GM20000 (cell line): ENCODE results near the gene ARRDC5.
A peak's percentile ranks its signal among the peaks of the same experiment; 100 is the strongest.

Experiments used
- DNase-seq: peaks from one replicate; pipeline ENCODE4 v3.0.0; 2012; ENCODE audit warnings: low spot score
- TF ChIP-seq, protein P1 (sequence below): IDR thresholded peaks from 2 replicates; pipeline ENCODE4 v1.5.1; 2012; ENCODE audit warnings: mild to moderate bottlenecking, control low read depth; ENCODE audit errors: extremely low read depth, missing control alignments

The ARRDC5 gene

DNA sequence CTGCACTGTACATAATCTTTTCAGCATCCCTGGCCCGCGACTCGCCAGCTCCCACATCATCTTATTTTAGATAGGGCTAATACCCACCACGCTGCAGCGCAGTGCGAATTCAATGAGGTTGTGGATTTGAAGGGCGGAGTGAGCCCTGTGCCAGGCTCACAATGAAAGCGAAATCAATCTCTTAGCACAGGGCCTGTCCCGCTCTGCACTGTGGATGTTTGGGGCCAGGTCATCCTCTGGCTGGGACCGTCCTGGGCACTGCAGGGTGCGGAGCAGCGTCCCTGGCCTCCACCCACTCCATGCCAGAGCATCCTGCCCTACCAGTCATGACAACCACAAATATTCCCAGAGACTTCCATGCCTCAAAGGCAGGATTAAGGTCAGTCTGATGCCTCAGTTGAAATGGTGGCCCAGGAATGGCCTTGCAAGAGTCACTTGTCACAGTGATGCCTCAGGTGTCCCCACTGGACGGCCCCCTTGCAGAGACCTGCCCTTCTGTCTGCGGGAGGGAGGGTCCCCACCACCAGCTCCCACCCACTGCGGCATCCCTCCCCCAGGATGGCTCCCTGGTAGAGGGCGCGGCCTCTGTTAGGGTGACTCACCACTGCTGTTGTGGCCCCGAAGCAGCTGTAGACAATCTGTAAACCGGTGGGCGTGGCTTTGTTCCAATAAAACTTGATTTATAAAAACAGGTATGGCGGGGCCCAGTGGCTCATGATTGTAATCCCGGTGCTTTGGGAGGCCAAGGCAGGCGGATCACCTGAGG lies 12.2 kb upstream of the ARRDC5 start:
- DNase-seq: peak; percentile 59
- TF ChIP-seq, protein P1, sequence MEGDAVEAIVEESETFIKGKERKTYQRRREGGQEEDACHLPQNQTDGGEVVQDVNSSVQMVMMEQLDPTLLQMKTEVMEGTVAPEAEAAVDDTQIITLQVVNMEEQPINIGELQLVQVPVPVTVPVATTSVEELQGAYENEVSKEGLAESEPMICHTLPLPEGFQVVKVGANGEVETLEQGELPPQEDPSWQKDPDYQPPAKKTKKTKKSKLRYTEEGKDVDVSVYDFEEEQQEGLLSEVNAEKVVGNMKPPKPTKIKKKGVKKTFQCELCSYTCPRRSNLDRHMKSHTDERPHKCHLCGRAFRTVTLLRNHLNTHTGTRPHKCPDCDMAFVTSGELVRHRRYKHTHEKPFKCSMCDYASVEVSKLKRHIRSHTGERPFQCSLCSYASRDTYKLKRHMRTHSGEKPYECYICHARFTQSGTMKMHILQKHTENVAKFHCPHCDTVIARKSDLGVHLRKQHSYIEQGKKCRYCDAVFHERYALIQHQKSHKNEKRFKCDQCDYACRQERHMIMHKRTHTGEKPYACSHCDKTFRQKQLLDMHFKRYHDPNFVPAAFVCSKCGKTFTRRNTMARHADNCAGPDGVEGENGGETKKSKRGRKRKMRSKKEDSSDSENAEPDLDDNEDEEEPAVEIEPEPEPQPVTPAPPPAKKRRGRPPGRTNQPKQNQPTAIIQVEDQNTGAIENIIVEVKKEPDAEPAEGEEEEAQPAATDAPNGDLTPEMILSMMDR: no peak

DNA sequence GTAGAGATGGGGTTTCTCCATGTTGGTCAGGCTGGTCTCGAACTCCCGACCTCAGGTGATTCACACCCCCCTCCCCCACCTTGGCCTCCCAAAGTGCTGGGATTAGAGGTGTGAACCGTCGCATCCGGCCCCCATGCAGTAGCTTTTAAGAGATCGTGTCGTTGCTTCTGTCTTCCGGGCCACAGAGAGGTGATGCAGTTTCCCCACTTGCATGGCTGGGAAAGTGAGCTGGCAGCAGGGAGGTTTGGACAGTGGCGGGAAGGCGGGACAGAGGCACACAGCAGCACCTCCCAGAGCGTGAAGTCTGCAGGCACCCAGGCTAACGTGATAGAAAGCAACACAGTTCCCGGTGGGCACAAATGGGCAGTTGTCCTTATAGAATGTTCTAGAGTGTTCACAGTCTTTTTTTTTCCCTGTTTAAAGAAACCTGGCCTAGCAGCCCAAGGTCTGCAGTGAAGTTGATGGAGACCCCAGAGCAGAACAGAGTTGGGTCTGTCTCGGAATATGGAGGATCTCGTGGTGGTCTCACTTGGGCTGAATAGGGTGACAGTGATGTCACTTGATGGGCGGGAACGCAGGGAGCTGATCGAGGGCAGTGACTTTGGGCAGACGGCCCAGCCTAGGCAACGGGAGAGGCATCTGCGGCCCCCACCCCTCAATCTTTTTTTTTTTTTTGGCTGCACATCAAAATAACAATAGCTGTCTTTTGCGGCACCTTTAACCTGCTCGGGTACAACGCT lies 11.5 kb upstream of the ARRDC5 start:
- TF ChIP-seq, protein P1: no peak
- DNase-seq: no peak

DNA sequence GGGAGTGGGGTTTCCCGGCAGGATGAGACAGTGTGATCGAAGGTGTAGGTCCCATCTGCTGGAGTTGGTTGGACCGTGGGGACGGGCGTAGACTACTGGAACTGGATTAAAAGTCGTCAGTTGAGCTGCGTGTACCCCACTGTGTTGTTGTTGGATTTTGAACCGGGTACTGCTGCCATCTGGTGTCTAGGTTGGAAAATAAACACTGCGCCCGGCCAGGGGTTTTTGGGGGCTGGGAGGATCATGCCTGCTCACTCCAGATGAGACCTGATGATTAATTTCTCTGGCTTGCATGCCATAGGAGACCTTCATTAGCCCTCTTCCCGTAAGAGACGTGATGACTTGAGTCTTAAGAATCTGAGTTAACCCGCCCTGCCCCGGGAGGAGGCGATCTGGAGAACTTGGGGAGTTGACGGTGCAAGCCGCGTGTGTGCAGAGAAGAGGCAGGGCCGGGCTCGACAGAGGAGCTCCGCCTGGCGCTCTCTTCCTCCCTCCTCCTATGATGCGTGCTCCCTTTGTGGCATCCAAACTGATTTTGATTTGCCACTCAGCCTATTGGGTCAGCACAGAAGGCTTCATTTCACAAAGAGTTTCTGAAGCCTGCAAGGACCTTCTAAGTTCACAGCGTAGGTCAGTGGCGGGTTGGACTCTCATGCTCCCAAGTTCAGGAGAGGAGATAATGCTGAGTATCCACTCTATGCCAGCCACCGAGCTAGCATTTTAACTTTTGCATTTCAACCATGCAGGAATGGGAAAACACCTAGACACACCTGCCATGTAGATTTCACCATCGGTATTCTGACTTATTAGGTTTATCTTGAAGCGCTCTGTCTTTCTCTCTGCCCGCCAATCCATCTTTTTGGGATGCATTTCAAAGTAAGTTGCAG lies 9.3 kb upstream of the ARRDC5 start:
- TF ChIP-seq, protein P1: peak; percentile 39
- DNase-seq: peak; percentile 79

GRCh38 chr19:4911314-4911713 lies 8.6 kb upstream of the ARRDC5 start:
- TF ChIP-seq, protein P1: no peak
- DNase-seq: no peak

DNA sequence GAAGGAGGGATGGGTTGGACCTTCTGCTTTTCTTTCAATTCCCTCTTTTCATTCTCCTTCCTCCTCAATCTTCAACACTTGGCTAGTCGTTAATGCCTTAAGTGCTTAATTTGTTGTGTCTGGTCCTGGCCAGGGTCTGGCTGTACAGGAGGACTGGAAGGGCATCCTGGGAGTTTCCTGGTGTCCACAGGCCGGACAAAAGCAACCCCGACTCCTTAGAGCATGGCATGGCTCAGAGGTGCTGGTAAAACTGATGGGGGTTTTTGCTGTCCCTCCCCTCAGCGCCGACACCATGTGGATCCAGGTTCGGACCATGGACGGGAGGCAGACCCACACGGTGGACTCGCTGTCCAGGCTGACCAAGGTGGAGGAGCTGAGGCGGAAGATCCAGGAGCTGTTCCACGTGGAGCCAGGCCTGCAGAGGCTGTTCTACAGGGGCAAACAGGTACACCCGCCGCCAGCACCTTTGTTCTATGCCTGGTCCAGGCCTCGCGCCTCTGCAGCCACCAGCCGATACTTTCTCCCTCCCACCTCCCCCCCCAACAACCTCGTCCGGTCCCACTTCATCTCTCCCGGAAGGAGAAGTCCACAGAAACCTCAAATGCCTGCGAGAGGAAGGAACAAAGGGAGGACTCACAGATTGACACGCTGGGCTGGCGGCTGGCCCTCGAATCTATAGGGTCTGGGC lies 8.0 kb upstream of the ARRDC5 start:
- peak; percentile 54 for DNase-seq
- TF ChIP-seq, protein P1: no peak

DNA sequence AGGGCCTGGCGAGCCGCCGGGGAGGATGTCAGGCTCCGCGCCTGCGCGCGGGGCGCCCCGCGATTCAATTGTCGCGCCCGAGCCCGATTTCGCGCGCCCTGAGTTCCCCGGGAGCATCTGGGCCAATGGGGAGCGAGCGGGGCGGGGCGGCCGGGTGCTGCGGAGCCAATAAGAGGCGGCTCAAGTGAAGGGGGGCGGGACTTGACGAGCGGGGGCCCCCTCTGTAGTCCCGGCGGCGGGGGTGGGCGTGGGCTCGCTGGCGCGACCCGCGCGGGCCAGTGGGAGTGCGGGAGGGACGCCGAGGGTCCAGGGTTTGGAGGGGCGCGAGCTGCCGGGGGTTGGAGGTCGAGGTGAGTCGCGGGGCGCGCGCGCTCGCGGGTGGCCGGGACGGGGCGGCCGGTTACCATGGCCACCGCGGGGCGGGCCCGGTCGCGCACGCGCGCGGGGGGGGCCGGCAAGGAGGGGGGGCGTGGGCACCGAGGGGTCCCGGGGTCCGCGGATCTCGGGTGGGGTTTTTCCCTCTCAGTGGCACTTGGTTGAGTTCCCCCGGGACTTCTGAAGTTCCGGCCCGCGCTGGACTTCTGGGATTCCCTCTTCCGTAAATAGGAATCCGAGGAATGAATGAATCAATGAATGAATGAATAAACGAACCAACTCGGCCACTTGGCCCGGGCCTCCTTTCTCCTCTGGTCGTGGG lies 7.3 kb upstream of the ARRDC5 start:
- TF ChIP-seq, protein P1: no peak
- DNase-seq: peak; percentile 99
